MM.1S (cell line): ENCODE measurements around the gene ESRRA.

Source experiments
- DNase-seq: peaks from one replicate; pipeline ENCODE4 v3.0.0-alpha.2; 2015
- H2AFZ ChIP-seq: fragments of 300-600 bp; sonication (generic); 2 replicates; pipeline ENCODE4 v1.6.0; 2016; ENCODE audit warnings: antibody characterized with exemption, low read length
- H3F3A ChIP-seq: fragments of 300-600 bp; sonication (generic); 2 replicates; pipeline ENCODE4 v1.6.1; 2016; ENCODE audit warnings: mild to moderate bottlenecking, antibody characterized with exemption, low read length, moderate library complexity, mixed read lengths; ENCODE audit not compliant: insufficient read depth
- H3K27ac ChIP-seq: fragments of 300-600 bp; sonication (generic); 2 replicates; pipeline ENCODE4 v1.5.1; 2016; ENCODE audit warnings: mild to moderate bottlenecking, low read length
- H3K27me3 ChIP-seq: fragments of 300-600 bp; sonication (generic); replicated peaks from 2 replicates; pipeline ENCODE4 v1.6.0; 2016; ENCODE audit warnings: low read length; ENCODE audit not compliant: insufficient read depth
- H3K36me3 ChIP-seq: fragments of 300-600 bp; sonication (generic); replicated peaks from 2 replicates; pipeline ENCODE4 v1.6.1; 2016; ENCODE audit warnings: mild to moderate bottlenecking, low read length, mixed read lengths; ENCODE audit not compliant: insufficient read depth
- H3K4me1 ChIP-seq: fragments of 300-600 bp; sonication (generic); 2 replicates; pipeline ENCODE4 v1.6.1; 2016; ENCODE audit warnings: low read length, mixed read lengths
- H3K4me2 ChIP-seq: fragments of 300-600 bp; sonication (generic); 2 replicates; pipeline ENCODE4 v1.6.0; 2016; ENCODE audit warnings: low read depth, low read length
- H3K4me3 ChIP-seq: fragments of 300-600 bp; sonication (generic); 2 replicates; pipeline ENCODE4 v1.5.1; 2016; ENCODE audit warnings: low read length, mixed read lengths
- H3K79me2 ChIP-seq: fragments of 300-600 bp; sonication (generic); 2 replicates; pipeline ENCODE4 v1.6.1; 2016; ENCODE audit warnings: mixed run types, low read length, mixed read lengths
- H3K9ac ChIP-seq: fragments of 300-600 bp; sonication (generic); 2 replicates; pipeline ENCODE4 v1.6.1; 2016; ENCODE audit warnings: low read length, mixed read lengths
- H3K9me2 ChIP-seq: fragments of 300-600 bp; sonication (generic); replicated peaks from 2 replicates; pipeline ENCODE4 v1.6.1; 2016; ENCODE audit warnings: mild to moderate bottlenecking, low read length, mixed read lengths; ENCODE audit not compliant: insufficient read depth
- H3K9me3 ChIP-seq: fragments of 300-600 bp; sonication (generic); replicated peaks from 2 replicates; pipeline ENCODE4 v1.6.1; 2016; ENCODE audit warnings: mild to moderate bottlenecking, low read length, mixed read lengths; ENCODE audit not compliant: insufficient read depth
- H4K20me1 ChIP-seq: fragments of 300-600 bp; sonication (generic); 2 replicates; pipeline ENCODE4 v1.6.1; 2016; ENCODE audit warnings: mild to moderate bottlenecking, low read length, moderate library complexity, mixed read lengths; ENCODE audit not compliant: insufficient read depth
- CTCF ChIP-seq: fragments of 300-600 bp; sonication (generic); IDR thresholded peaks from 2 replicates; pipeline ENCODE4 v1.5.1; 2016; ENCODE audit warnings: antibody characterized with exemption, low read length, mixed read lengths
- EZH2 ChIP-seq: fragments of 300-600 bp; sonication (generic); optimal IDR thresholded peaks from 2 replicates; pipeline ENCODE3; 2017; ENCODE audit warnings: low read depth, mild to moderate bottlenecking, antibody characterized with exemption, low read length, mixed read lengths
- EZH2phosphoT487 ChIP-seq: fragments of 300-600 bp; sonication (generic); IDR thresholded peaks from 2 replicates; pipeline ENCODE4 v1.6.1; 2018; ENCODE audit warnings: antibody characterized with exemption, low read length

The ESRRA gene

DNA sequence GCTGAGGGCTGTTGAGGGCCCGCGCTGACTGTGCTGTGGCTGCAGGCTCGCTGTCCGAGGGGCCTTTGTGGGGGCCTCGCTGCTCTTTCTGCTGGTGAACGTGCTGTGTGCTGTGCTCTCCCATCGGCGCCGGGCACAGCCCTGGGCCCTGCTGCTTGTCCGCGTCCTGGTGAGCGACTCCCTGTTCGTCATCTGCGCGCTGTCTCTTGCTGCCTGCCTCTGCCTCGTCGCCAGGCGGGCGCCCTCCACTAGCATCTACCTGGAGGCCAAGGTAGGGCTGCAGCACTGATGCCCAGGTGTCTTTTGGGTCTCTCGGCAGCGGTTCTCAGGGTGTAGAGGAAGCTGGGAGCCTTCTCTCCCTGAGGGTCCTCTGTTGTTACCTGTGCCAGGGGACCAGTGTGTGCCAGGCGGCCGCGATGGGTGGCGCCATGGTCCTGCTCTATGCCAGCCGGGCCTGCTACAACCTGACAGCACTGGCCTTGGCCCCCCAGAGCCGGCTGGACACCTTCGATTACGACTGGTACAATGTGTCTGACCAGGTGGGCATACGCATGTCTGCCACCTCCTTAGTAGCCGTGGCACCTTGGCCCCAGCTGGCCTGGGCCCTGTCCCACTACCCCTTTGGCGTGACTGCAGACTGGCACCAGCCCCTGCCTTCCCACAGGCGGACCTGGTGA lies 17.5 kb upstream of the ESRRA start:
- peak; percentile 3 for DNase-seq
- Histone ChIP-seq H3K4me1 (peaks cover 10% of the 10 kb centered on the region), H3K4me2 (no peak overlapping the region), H4K20me1 (no peaks in the 10 kb centered on the region), H3K27me3 (peaks cover 21% of the 10 kb centered on the region), H3F3A (peaks cover 12% of the 10 kb centered on the region), H3K27ac (no peak overlapping the region), H3K4me3 (no peak overlapping the region), H3K9me2 (no peaks in the 10 kb centered on the region), H3K9ac (no peak overlapping the region), H2AFZ (no peak overlapping the region), H3K79me2 (peaks cover 19% of the 10 kb centered on the region), H3K36me3 (no peaks in the 10 kb centered on the region), H3K9me3 (no peaks in the 10 kb centered on the region)
- TF ChIP-seq EZH2phosphoT487 (no peak), EZH2 (no peak), CTCF (no peak)

DNA sequence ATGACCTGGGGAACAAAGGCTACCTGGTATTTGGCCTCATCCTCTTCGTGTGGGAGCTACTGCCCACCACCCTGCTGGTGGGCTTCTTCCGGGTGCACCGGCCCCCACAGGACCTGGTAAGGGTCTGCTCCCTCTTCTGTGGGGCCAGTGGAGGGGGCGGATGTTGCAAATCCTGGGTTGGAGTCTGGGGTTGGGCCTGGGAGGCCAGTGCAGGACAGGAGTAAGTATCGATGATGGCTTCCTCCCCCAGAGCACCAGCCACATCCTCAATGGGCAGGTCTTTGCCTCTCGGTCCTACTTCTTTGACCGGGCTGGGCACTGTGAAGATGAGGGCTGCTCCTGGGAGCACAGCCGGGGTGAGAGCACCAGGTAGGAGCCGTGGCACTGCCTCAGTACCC lies 17.0 kb upstream of the ESRRA start:
- Histone ChIP-seq H3K9ac (no peak overlapping the region), H3K4me1 (peaks cover 5% of the 10 kb centered on the region), H3K9me3 (no peaks in the 10 kb centered on the region), H2AFZ (no peak overlapping the region), H3K79me2 (peaks cover 14% of the 10 kb centered on the region), H3K9me2 (no peaks in the 10 kb centered on the region), H3K4me2 (no peak overlapping the region), H3F3A (peaks cover 12% of the 10 kb centered on the region), H3K27me3 (peaks cover 27% of the 10 kb centered on the region), H3K4me3 (no peak overlapping the region), H3K36me3 (no peaks in the 10 kb centered on the region), H4K20me1 (no peaks in the 10 kb centered on the region), H3K27ac (no peak overlapping the region)
- DNase-seq: peak; percentile 1
- TF ChIP-seq EZH2phosphoT487 (no peak), EZH2 (no peak), CTCF (no peak)

DNA sequence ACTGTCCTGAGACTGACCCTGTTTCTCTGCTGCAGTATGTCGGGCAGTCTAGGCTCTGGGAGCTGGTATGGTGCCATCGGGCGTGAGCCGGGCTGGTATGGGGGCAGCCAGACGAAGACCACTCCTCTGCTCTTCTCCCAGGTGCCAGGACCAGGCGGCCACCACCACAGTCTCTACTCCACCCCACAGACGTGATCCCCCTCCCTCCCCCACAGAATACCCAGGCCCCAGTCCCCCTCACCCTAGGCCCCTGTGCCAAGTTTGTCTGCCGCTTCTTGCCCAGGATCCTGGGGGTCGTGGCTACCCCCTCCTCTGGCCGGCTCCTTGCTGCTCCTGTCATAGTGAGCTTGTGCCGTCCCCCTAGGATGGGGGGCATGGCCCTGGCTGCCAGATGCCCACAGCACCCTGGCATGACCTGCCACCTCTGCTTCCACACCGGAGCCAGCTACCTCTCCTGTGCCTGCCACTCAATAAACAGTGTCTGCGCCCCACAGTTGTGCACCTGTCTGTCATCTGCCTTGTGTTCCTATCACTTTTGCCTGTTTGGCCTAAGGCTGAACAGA lies 16.2 kb upstream of the ESRRA start:
- H3K9me3 ChIP-seq: no peaks in the 10 kb centered on the region
- H3K79me2 ChIP-seq: peaks cover 7% of the 10 kb centered on the region
- no peak overlapping the region for H2AFZ ChIP-seq
- H3K4me2 ChIP-seq: no peak overlapping the region
- H3K4me3 ChIP-seq: no peak overlapping the region
- peaks cover 32% of the 10 kb centered on the region for H3K27me3 ChIP-seq
- H4K20me1 ChIP-seq: no peaks in the 10 kb centered on the region
- TF ChIP-seq EZH2: no peak
- no peak for TF ChIP-seq EZH2phosphoT487
- no peak for TF ChIP-seq CTCF
- H3F3A ChIP-seq: peaks cover 12% of the 10 kb centered on the region
- no peak overlapping the region for H3K27ac ChIP-seq
- H3K9ac ChIP-seq: no peak overlapping the region
- no peaks in the 10 kb centered on the region for H3K36me3 ChIP-seq
- no peaks in the 10 kb centered on the region for H3K9me2 ChIP-seq
- H3K4me1 ChIP-seq: 0 out of 2 replicates have a peak, but pooled peaks cover 3% of the 10 kb centered on the region
- DNase-seq: no peak
